Activated T-helper 2 cell treated with anti-CD3 and anti-CD28 coated beads, Interferon-gamma antibody, Interleukin-2, Interleukin-4, amounts not matched to agents 10 μg/mL and 5 μg/mL and 100 μg/mL, durations not matched to agents 14 hours and 24 hours and 36 hours (primary cell): ENCODE results near the gene RBM5. TPM values are rescaled to one million over a fixed set of nuclear protein-coding genes. Genes with fewer than 3 reads are reported as not detected.
"Not testable (repeated sequence)": the region's sequence is repeated elsewhere in the genome, so short reads cannot be mapped to it uniquely, and the experiment has no call there.

Experiments
- DNase-seq: peaks from one replicate; pipeline ENCODE4 v3.0.0; 2021; ENCODE audit warnings: low spot score
- H3K27ac Mint-ChIP-seq: one replicate; pipeline ENCODE4 v1.8.0; 2021; ENCODE audit warnings: mixed read lengths
- H3K27me3 Mint-ChIP-seq: one replicate; pipeline ENCODE4 v1.8.0; 2021; ENCODE audit warnings: low read depth, mixed read lengths
- H3K36me3 Mint-ChIP-seq: one replicate; pipeline ENCODE4 v1.8.0; 2021; ENCODE audit warnings: low read depth, mixed read lengths
- H3K4me1 Mint-ChIP-seq: one replicate; pipeline ENCODE4 v1.8.0; 2021; ENCODE audit warnings: low read depth, mixed read lengths
- H3K4me3 Mint-ChIP-seq: one replicate; pipeline ENCODE4 v1.8.0; 2021; ENCODE audit warnings: low read depth, mild to moderate bottlenecking, moderate library complexity, mixed read lengths
- H3K9me3 Mint-ChIP-seq: one replicate; pipeline ENCODE4 v1.8.0; 2021; ENCODE audit warnings: mixed read lengths
- intact Hi-C: fragments of 100-400 bp; cut with micrococcal nuclease; formaldehyde crosslinking; loops from one replicate; pipeline ENCODE4 v1.15.1; 2023
- total RNA-seq: library from RNA; stranded (reverse); gene quantifications from 2 replicates; pipeline ENCODE4 v1.2.3, GENCODE V29; 2022

Gene RBM5
- 139 and 144 TPM in 2 replicates for total RNA-seq

DNA sequence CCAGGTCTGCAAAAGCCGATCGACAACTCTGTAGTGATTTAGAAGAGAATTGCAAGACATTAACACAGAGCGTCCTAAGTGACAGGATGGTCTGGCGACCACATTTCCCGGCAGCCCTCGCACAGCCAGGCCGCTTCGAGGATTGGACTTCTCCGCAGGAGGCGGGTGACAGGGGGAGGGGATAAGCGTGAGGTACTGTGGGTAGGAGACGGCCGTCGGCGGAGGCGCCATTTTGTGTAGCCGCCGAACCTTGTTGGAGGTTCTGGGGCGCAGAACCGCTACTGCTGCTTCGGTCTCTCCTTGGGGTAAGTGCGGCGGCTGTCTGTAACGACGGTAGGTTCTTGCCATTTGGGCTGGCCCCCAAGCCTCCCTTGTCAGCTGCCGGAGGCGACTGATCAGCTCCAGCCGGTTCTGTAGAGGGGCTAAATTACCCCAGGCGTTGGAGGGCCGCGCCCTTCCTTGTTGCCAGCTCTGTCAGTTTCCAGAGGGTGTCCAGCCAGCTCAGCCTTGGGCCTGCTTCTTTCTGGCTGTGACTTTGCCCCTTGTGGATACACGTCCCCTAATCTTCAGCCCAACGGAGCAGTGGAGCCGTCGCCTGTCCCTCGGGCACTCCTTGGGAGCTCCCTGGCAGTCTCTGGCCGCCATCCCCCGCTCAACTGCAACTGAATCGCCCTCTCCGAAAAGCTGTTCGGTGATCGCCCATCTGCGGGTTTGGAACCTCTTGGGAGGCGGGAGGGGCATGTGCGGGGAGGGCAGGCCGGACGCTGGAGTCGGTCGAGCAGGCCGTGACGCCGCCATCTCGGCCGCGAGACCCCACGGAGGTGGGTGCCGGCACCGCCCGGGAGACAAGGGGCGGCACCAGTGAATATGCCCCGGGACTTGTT, at the start of gene RBM5:
Gene RBM5, plus strand, starts transcription at position 195 of the 884 bp plus-strand sequence. CDS start 1,516 bp downstream, outside the sequence.
- H3K9me3 Mint-ChIP-seq: no peaks in the 10 kb centered on the region
- DNase-seq: peak; percentile 91
- intact Hi-C loops: loop anchor here (2.0 kb wide), 1 partner anchor 148 kb away; the partner anchor contains the start of gene RBM6

DNA sequence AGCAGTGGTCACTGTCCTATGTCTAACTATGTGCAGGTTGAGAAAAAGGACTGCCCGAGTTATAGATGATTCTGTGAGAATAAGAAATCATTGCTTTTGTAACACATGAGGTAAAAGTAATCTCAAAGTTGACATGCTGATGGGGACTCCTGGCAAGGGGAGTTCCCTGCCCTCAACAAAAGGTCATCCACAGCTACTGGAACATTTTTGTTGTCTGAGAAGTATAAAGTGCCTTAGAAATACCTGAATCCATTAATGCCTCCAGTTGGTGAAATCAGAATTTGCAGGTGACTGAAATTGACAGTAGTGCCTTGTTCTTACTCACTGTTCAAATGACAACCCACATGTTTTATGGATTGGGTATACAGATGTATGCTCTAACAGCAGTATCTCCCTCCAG, 43.7 kb upstream of the RBM5 start:
- no peak overlapping the region for H3K27ac Mint-ChIP-seq
- no peak overlapping the region for H3K4me3 Mint-ChIP-seq
- H3K4me1 Mint-ChIP-seq: peaks cover 14% of the 10 kb centered on the region
- intact Hi-C loops: no loop called here
- H3K9me3 Mint-ChIP-seq: no peaks in the 10 kb centered on the region
- H3K27me3 Mint-ChIP-seq: no peaks in the 10 kb centered on the region
- H3K36me3 Mint-ChIP-seq: peaks cover 32% of the 10 kb centered on the region
- no peak for DNase-seq

More for the DNA sequence above, at the start of gene RBM5:
- Mint-ChIP-seq H3K27ac (peak within 1 kb of the TSS; percentile 95), H3K36me3 (peaks cover 44% of the 10 kb centered on the region), H3K27me3 (no peaks in the 10 kb centered on the region), H3K4me1 (peaks cover 26% of the 10 kb centered on the region), H3K4me3 (peak within 1 kb of the TSS; percentile 95)

DNA sequence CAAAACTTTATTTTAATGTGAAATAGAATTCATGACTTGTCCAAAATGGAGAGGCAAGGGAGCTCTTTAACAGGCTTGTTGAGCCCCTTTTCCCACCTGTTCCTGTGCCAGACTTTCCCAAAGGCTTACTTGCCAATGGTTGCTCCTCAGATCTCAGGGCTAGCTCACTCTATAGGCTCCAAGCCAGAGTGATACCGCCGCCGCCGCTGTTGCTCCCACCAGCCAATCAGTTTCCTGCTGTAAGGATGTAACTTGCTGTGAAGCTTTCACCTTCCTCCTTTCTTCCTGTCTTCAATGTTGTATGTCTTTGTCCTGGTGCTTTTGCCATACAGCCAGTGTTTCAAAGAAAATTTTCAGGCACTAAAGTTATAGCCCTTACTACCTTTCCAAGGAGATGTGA, 41.3 kb upstream of the RBM5 start:
- no peak overlapping the region for H3K27ac Mint-ChIP-seq
- no peak overlapping the region for H3K4me3 Mint-ChIP-seq
- H3K27me3 Mint-ChIP-seq: no peaks in the 10 kb centered on the region
- intact Hi-C loops: no loop called here
- no peaks in the 10 kb centered on the region for H3K9me3 Mint-ChIP-seq
- H3K4me1 Mint-ChIP-seq: peaks cover 5% of the 10 kb centered on the region
- DNase-seq: no peak
- H3K36me3 Mint-ChIP-seq: peaks cover 38% of the 10 kb centered on the region

DNA sequence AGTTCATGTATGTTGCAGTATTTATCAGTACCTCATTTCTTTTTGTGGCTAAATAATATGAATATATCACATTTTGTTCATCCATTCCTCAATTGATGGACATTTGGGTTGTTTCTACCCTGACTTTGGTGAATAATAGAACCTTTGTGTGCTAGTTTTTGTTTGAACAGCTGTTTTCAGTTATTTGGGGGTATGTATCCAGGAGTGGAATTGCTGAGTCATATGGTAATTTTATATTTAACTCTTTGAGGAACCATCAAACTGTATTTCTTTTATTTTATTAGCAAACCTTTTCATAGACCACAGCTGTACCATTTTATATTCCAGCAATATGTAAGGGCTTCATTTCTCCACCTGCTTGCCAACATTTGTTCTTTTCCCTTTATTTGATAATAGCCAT, 38.4 kb upstream of the RBM5 start:
- Mint-ChIP-seq H3K9me3 (no peaks in the 10 kb centered on the region), H3K4me1 (peaks cover 5% of the 10 kb centered on the region), H3K27me3 (no peaks in the 10 kb centered on the region), H3K27ac (no peak overlapping the region), H3K4me3 (no peak overlapping the region), H3K36me3 (peaks cover 51% of the 10 kb centered on the region)
- DNase-seq: no peak
- intact Hi-C loops: no loop called here

DNA sequence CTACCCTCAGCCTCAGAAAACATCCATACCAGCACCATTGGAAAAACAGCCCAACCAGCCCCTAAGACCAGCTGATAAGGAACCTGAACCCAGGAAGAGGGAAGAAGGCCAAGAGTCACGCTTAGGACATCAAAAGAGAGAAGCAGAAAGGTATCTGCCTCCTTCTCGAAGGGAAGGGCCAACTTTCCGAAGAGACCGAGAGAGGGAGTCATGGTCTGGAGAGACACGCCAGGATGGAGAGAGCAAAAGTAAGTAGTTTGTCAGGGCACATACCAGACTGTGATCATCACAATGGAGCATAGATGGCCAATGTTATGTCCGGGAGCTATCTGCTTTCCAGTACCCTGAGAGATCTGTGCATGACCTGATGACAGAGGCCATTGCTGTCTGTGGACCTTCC, 31.0 kb upstream of the RBM5 start:
- Mint-ChIP-seq H3K27ac (no peak overlapping the region), H3K36me3 (peaks cover 72% of the 10 kb centered on the region), H3K27me3 (no peaks in the 10 kb centered on the region), H3K4me3 (no peak overlapping the region), H3K9me3 (no peaks in the 10 kb centered on the region), H3K4me1 (no peaks in the 10 kb centered on the region)
- DNase-seq: no peak
- intact Hi-C loops: no loop called here

DNA sequence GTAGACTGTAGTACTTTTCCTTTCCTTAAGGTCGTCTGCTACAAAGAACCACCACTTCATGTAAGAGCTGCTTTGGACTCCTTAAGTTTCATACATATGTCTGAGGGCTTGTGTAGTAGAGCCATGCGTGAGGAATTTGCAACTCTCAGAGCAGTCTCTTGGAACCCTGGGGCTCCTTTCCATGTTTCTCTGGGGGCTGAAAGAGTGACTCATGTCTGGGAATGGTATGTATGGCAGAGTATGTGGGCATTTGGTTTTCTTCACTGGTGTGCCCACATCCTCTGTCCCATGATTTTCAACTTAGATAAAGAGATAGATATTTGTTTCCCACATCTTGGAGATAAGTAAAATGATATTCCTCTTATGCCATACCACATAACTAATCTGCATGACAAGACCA, 20.6 kb upstream of the RBM5 start:
- DNase-seq: no peak
- Mint-ChIP-seq H3K4me3 (no peak overlapping the region), H3K9me3 (no peaks in the 10 kb centered on the region), H3K36me3 (peaks cover 65% of the 10 kb centered on the region), H3K27me3 (no peaks in the 10 kb centered on the region), H3K4me1 (no peaks in the 10 kb centered on the region), H3K27ac (no peak overlapping the region)
- intact Hi-C loops: no loop called here

DNA sequence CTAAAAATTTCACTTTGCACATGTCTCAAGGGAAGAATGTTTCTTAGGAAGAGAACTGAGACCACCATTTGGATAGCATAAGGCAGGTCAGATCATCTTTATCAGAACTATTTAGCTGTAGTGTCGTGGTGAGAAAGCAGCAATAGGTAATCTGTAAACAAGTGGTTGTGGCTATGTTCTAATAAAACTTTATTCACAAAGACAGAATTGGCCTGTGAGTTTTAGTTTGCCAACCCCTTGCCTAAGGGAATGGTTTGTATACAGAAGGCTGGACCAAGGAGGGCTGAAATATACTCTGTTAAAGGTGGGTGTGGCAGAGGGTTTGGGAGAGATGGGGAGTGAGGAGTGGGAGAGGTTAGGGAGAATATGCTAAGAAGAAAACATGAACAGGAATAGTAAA, 10.6 kb upstream of the RBM5 start:
- Mint-ChIP-seq H3K27me3 (no peaks in the 10 kb centered on the region), H3K4me3 (no peak overlapping the region), H3K27ac (peak overlapping the region; percentile 55), H3K36me3 (peaks cover 33% of the 10 kb centered on the region), H3K4me1 (peaks cover 12% of the 10 kb centered on the region), H3K9me3 (no peaks in the 10 kb centered on the region)
- no peak for DNase-seq
- intact Hi-C loops: no loop called here

DNA sequence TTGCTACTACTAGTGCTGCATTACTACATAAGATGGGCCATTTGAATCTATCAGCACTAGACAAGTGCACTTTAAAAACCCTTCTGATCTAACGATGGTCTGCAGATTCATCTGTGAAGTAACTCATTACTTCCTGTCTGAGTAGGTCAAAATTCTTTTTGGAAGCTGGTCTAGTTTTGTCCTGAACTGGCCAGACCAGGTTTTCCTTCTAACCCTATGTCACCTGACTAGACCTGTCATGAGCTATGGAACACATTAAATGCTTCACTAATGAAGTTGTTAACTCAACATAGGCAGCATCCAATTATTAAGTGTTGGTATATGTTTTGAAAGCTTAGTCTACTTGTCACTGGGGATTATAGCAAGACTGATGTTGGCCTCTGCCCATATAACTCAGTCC, 10.1 kb upstream of the RBM5 start:
- Mint-ChIP-seq H3K4me3 (no peak overlapping the region), H3K4me1 (peaks cover 15% of the 10 kb centered on the region), H3K9me3 (no peaks in the 10 kb centered on the region), H3K27ac (peak overlapping the region; percentile 55), H3K36me3 (peaks cover 28% of the 10 kb centered on the region), H3K27me3 (no peaks in the 10 kb centered on the region)
- intact Hi-C loops: no loop called here
- DNase-seq: no peak

DNA sequence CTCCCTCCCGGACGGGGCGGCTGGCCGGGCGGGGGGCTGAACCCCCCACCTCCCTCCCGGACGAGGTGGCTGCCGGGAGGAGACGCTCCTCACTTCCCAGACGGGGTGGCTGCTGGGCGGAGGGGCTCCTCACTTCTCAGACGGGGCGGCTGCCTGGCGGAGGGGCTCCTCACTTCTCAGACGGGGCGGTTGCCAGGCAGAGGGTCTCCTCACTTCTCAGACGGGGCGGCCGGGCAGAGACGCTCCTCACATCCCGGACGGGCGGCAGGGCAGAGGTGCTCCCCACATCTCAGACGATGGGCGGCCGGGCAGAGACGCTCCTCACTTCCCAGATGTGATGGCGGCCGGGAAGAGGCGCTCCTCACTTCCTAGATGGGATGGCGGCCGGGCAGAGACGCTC, 3.8 kb upstream of the RBM5 start:
- intact Hi-C loops, H3K27ac Mint-ChIP-seq, H3K4me3 Mint-ChIP-seq, H3K27me3 Mint-ChIP-seq, H3K9me3 Mint-ChIP-seq, H3K36me3 Mint-ChIP-seq, DNase-seq: not testable (repeated sequence)
- H3K4me1 Mint-ChIP-seq: peaks cover 15% of the 10 kb centered on the region

DNA sequence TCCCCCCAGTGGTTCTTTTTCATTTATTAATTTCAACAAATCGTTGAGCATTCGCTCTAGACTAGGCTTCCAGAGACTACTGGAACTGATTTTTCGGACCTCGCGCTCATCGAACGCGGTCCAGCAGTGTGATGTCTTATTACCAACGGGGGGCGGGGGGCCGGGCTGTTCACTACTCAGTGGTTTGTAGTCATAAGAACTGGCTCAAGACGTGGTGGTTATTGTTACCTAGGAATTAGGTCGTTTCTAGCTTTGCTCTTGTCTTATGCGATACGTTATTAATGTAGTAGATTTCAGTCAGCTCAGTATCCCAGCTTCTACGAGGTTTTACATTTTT, 858 bp downstream of the RBM5 start:
- intact Hi-C loops: loop anchor here (2.0 kb wide), 1 partner anchor 149 kb away; the partner anchor contains the start of gene RBM6
- no peaks in the 10 kb centered on the region for H3K9me3 Mint-ChIP-seq
- H3K27ac Mint-ChIP-seq: peak overlapping the region; percentile 95
- H3K36me3 Mint-ChIP-seq: peaks cover 49% of the 10 kb centered on the region
- peak overlapping the region; percentile 95 for H3K4me3 Mint-ChIP-seq
- no peaks in the 10 kb centered on the region for H3K27me3 Mint-ChIP-seq
- peaks cover 26% of the 10 kb centered on the region for H3K4me1 Mint-ChIP-seq
- DNase-seq: no peak

DNA sequence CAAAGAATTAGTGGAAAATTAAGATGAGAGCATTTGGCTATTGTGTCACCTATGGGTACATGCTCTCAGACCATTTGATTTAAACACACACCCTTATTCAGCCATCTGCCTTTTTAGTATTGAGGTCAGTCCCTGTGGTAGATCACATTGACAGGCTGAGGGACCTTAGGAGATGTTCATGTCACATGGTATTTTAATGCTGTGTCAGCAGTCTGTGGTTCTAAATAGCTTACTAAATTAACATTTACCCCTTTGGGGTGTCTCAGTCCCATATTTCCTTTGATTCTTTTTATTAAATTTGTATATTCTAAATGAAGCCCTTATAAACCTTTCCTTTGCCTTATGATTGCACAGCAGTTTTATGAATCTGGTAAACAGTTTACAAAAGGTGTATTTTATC, 2.3 kb downstream of the RBM5 start:
- H3K27ac Mint-ChIP-seq: no peak overlapping the region
- peaks cover 62% of the 10 kb centered on the region for H3K36me3 Mint-ChIP-seq
- peak overlapping the region; percentile 95 for H3K4me3 Mint-ChIP-seq
- DNase-seq: no peak
- H3K4me1 Mint-ChIP-seq: peaks cover 32% of the 10 kb centered on the region
- no peaks in the 10 kb centered on the region for H3K9me3 Mint-ChIP-seq
- intact Hi-C loops: no loop called here
- H3K27me3 Mint-ChIP-seq: no peaks in the 10 kb centered on the region

DNA sequence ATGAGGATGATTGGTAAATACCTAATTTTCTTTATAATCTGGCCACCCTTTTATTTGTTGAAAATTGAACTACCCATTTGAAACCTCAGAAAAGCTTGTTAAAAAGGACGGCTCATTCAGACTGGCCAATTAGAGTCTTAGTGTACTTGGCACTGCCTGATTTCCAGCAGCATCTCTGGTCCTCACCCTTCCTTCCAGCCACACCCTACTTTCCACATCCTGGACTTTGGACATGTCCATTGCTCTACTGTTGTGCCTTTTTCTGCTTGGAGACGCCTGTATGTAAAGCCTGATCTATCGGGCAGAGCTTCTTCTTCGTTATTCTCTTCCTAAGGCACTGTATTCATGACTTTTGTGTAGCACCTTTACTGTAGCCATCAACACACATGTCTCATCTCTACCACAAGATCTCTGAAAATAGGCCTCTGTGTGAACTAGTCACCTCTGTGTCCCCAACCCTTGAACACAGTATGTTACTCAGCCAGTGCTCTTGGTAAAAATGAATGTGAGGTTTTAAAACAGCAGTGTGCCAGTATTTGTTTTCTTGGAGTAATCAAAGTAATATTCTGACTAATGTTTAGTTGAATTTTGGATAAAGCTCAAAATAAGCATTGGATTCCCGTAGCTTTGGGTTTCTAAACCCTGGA, 6.8 kb downstream of the RBM5 start:
- Mint-ChIP-seq H3K27ac (no peak overlapping the region), H3K4me1 (peaks cover 25% of the 10 kb centered on the region), H3K36me3 (peaks cover 80% of the 10 kb centered on the region), H3K4me3 (no peak overlapping the region), H3K9me3 (no peaks in the 10 kb centered on the region), H3K27me3 (no peaks in the 10 kb centered on the region)
- intact Hi-C loops: no loop called here
- no peak for DNase-seq

DNA sequence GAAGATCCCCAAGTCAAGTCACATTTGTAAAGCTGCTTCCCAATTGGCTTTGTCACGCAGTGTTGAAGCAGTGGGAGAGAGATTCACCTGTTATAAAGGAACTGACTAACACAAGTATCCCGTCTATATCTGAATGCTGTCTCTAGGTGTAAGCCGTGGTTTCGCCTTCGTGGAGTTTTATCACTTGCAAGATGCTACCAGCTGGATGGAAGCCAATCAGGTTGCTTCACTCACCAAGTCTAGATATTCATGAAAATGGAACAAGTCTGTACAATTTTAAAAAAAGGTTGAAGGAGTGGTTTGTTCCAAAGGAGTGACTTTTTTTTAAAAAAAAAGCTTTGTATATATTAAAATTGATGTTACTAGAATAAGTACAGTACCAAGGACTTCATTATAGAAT, 11.7 kb downstream of the RBM5 start:
- H3K27me3 Mint-ChIP-seq: no peaks in the 10 kb centered on the region
- DNase-seq: no peak
- H3K9me3 Mint-ChIP-seq: no peaks in the 10 kb centered on the region
- intact Hi-C loops: no loop called here
- H3K36me3 Mint-ChIP-seq: peaks cover 86% of the 10 kb centered on the region
- H3K4me1 Mint-ChIP-seq: peaks cover 4% of the 10 kb centered on the region
- H3K4me3 Mint-ChIP-seq: no peak overlapping the region
- H3K27ac Mint-ChIP-seq: no peak overlapping the region
